Measurements from ENCODE around the gene PPP1R16B.
"Not testable (repeated sequence)": the region's sequence is repeated elsewhere in the genome, so short reads cannot be mapped to it uniquely, and the experiment has no call there.

Gene PPP1R16B

GRCh38 chr20:38791940-38792339, 13.6 kb upstream of the PPP1R16B start:
- DNase-seq (ENCODE audit: low read depth), result no peak

- DNase-seq (ENCODE audit: low read depth), result not testable (repeated sequence)
These were observed 11.4 kb upstream of the PPP1R16B start for GRCh38 chr20:38794057-38794456.

GRCh38 chr20:38798266-38798665, 7.2 kb upstream of the PPP1R16B start:
- DNase-seq (ENCODE audit: low read depth), result no peak

- no peak for DNase-seq (ENCODE audit: low read depth)
These were observed 6.3 kb upstream of the PPP1R16B start for GRCh38 chr20:38799203-38799602.

- DNase-seq (ENCODE audit: low read depth), result no peak
These were observed 4.6 kb upstream of the PPP1R16B start for GRCh38 chr20:38800882-38801281.

- no peak for DNase-seq (ENCODE audit: low read depth)
These were observed 1.3 kb upstream of the PPP1R16B start for GRCh38 chr20:38804221-38804620.

- DNase-seq (ENCODE audit: low read depth), result peak; percentile 58
These were observed 605 bp upstream of the PPP1R16B start for GRCh38 chr20:38804682-38805501.

GRCh38 chr20:38805958-38806854, 709 bp downstream of the PPP1R16B start:
- peak; percentile 22 for DNase-seq (ENCODE audit: low read depth)

- peak; percentile 22 for DNase-seq (ENCODE audit: low read depth)
These were observed 1.6 kb downstream of the PPP1R16B start for GRCh38 chr20:38806855-38807655.

- DNase-seq (ENCODE audit: low read depth), result no peak
These were observed 4.4 kb downstream of the PPP1R16B start for GRCh38 chr20:38809942-38810341.

GRCh38 chr20:38810926-38811630, 5.6 kb downstream of the PPP1R16B start:
- DNase-seq (ENCODE audit: low read depth), result no peak

- no peak for DNase-seq (ENCODE audit: low read depth)
These were observed 6.3 kb downstream of the PPP1R16B start for GRCh38 chr20:38811769-38812168.

GRCh38 chr20:38812182-38812581, 6.7 kb downstream of the PPP1R16B start:
- no peak for DNase-seq (ENCODE audit: low read depth)

GRCh38 chr20:38812709-38813573, 7.4 kb downstream of the PPP1R16B start:
- DNase-seq (ENCODE audit: low read depth), result no peak

- DNase-seq (ENCODE audit: low read depth), result not testable (repeated sequence)
These were observed 8.1 kb downstream of the PPP1R16B start for GRCh38 chr20:38813574-38813962.

- no peak for DNase-seq (ENCODE audit: low read depth)
These were observed 9.9 kb downstream of the PPP1R16B start for GRCh38 chr20:38815446-38815845.

GRCh38 chr20:38818113-38819065, 12.9 kb downstream of the PPP1R16B start:
- no peak for DNase-seq (ENCODE audit: low read depth)

- DNase-seq (ENCODE audit: low read depth), result no peak
These were observed 20.0 kb downstream of the PPP1R16B start for GRCh38 chr20:38825571-38825900.

- DNase-seq (ENCODE audit: low read depth), result no peak
These were observed 20.6 kb downstream of the PPP1R16B start for GRCh38 chr20:38825901-38826625.
